Hindlimb muscle (tissue), 1 donor: ENCODE data around the gene VPS13D. TPM values are rescaled to one million over a fixed set of nuclear protein-coding genes. Genes with fewer than 3 reads are reported as not detected.

Experiments
- DNase-seq: peaks from one replicate; pipeline ENCODE4 v3.0.0-alpha.2; 2013
- polyA plus RNA-seq: library from polyadenylated mRNA; unstranded; fragments of 120-200 nt; gene quantifications from one replicate; pipeline ENCODE4 v1.2.1, GENCODE V29; 2013; ENCODE audit not compliant: insufficient read length

The VPS13D gene
- polyA plus RNA-seq, 1 donor = 17.8 TPM

- DNase-seq = peak; percentile 75
These were observed 243.9 kb downstream of the VPS13D start for GRCh38 chr1:12473596-12474362.

GRCh38 chr1:12475101-12475500, 245.3 kb downstream of the VPS13D start:
- no peak for DNase-seq

GRCh38 chr1:12475530-12475934, 245.7 kb downstream of the VPS13D start:
- no peak for DNase-seq

GRCh38 chr1:12475947-12476346, 246.1 kb downstream of the VPS13D start:
- DNase-seq = no peak

GRCh38 chr1:12477314-12477713, 247.5 kb downstream of the VPS13D start:
- no peak for DNase-seq

GRCh38 chr1:12477936-12478611, 248.2 kb downstream of the VPS13D start:
- DNase-seq = peak; percentile 91

- peak; percentile 66 for DNase-seq
These were observed 248.8 kb downstream of the VPS13D start for GRCh38 chr1:12478612-12478985.

- DNase-seq = no peak
These were observed 249.5 kb downstream of the VPS13D start for GRCh38 chr1:12479311-12479710.

- no peak for DNase-seq
These were observed 250.2 kb downstream of the VPS13D start for GRCh38 chr1:12480041-12480440.

- no peak for DNase-seq
These were observed 251.0 kb downstream of the VPS13D start for GRCh38 chr1:12480748-12481362.

GRCh38 chr1:12481928-12482327, 252.1 kb downstream of the VPS13D start:
- no peak for DNase-seq

- no peak for DNase-seq
These were observed 253.2 kb downstream of the VPS13D start for GRCh38 chr1:12482988-12483387.

- no peak for DNase-seq
These were observed 255.6 kb downstream of the VPS13D start for GRCh38 chr1:12485231-12486058.

- no peak for DNase-seq
These were observed 256.2 kb downstream of the VPS13D start for GRCh38 chr1:12486059-12486341.

- no peak for DNase-seq
These were observed 256.7 kb downstream of the VPS13D start for GRCh38 chr1:12486401-12487005.

- DNase-seq = no peak
These were observed 257.7 kb downstream of the VPS13D start for GRCh38 chr1:12487520-12487919.

GRCh38 chr1:12488666-12489354, 259.0 kb downstream of the VPS13D start:
- DNase-seq = no peak

- DNase-seq = no peak
These were observed 260.8 kb downstream of the VPS13D start for GRCh38 chr1:12490532-12491142.

GRCh38 chr1:12491656-12492055, 261.8 kb downstream of the VPS13D start:
- DNase-seq = no peak

- no peak for DNase-seq
These were observed 265.9 kb downstream of the VPS13D start for GRCh38 chr1:12495725-12496124.

GRCh38 chr1:12496154-12496961, 266.5 kb downstream of the VPS13D start:
- DNase-seq = no peak
